Lung (tissue), 12 donors: Measurements from ENCODE around the gene ZBTB47. TPM values are rescaled to one million over a fixed set of nuclear protein-coding genes. Genes with fewer than 3 reads are reported as not detected.

Source experiments
- ATAC-seq: fragments of 200-7000 bp; cut with Tn5 transposase; one replicate; pipeline ENCODE4 v1.9.1; 2020; ENCODE audit warnings: moderate number of reproducible peaks; ENCODE audit not compliant: insufficient read depth, low FRiP score
- DNase-seq, 3 donors: peaks; one replicate each; pipeline ENCODE4 v3.0.0-alpha.2; 2013 to 2017
- H3K27ac ChIP-seq, 2 donors: one replicate each; pipeline ENCODE4 v1.5.1; 2013; ENCODE audit warnings: mild to moderate bottlenecking in 2 of 2, moderate library complexity in 2 of 2, control low read depth in 1 of 2, inconsistent platforms in 1 of 2, low read depth in 1 of 2, low read length in 1 of 2
- H3K27me3 ChIP-seq, 3 donors: one replicate each; pipeline ENCODE4 v1.5.1; 2013; ENCODE audit warnings: low read length in 2 of 3; ENCODE audit not compliant: control insufficient read depth in 3 of 3, insufficient read depth in 3 of 3
- H3K36me3 ChIP-seq, 4 donors: one replicate each; pipeline ENCODE4 v1.5.1; 2013; ENCODE audit warnings: low read length in 4 of 4, mild to moderate bottlenecking in 1 of 4, moderate library complexity in 1 of 4; ENCODE audit not compliant: control insufficient read depth in 4 of 4, insufficient read depth in 4 of 4
- H3K4me1 ChIP-seq, 5 donors: one replicate each; pipeline ENCODE4 v1.5.1; 2013; ENCODE audit warnings: low read length in 5 of 5, mild to moderate bottlenecking in 2 of 5, moderate library complexity in 1 of 5; ENCODE audit not compliant: control insufficient read depth in 5 of 5, insufficient read depth in 5 of 5
- H3K4me3 ChIP-seq: one replicate; pipeline ENCODE4 v1.5.1; 2013; ENCODE audit warnings: mild to moderate bottlenecking, control low read depth, moderate library complexity
- H3K9ac ChIP-seq, 2 donors: one replicate each; pipeline ENCODE4 v1.5.1; 2013; ENCODE audit warnings: low read length in 2 of 2, control low read depth in 1 of 2; ENCODE audit not compliant: insufficient read depth in 1 of 2
- H3K9me3 ChIP-seq, 4 donors: one replicate each; pipeline ENCODE4 v1.5.1; 2013; ENCODE audit warnings: low read length in 3 of 4, mild to moderate bottlenecking in 1 of 4, moderate library complexity in 1 of 4; ENCODE audit not compliant: control insufficient read depth in 4 of 4, insufficient read depth in 3 of 4
- CTCF ChIP-seq: IDR thresholded peaks from 2 replicates; pipeline ENCODE4 v1.5.1; 2012; ENCODE audit warnings: mild to moderate bottlenecking; ENCODE audit errors: control extremely low read depth, extremely low read depth
- WGBS, 2 donors: extraction: QIAGEN DNeasy Blood & Tissue Kit; methylation state at CpG; one replicate each; pipeline ENCODE4 v1.1.7; 2013; 5-methylcytosine and 5-hydroxymethylcytosine counted together
- polyA plus RNA-seq, 2 donors: library from polyadenylated mRNA; stranded (reverse); fragments of 200-250 nt; gene quantifications; one replicate each; pipeline ENCODE4 v1.2.1, GENCODE V29; 2013
- total RNA-seq, 2 donors: library from RNA; depleted of rRNA in 1 of 2; stranded (reverse); fragments of >200 nt in 1 of 2; gene quantifications; one replicate each; pipeline ENCODE4 v1.2.1, GENCODE V29; 2014 to 2021
- donor health status: control.
- donor health status: control.
- donor health status: Bipolar disorder and iron deficiency.
- donor health status: healthy.
- donor health status: DM: yes; HTN: yes; CAD: no.

The ZBTB47 gene
- total and polyA plus RNA-seq, 4 donors, result 8.6 to 34.1 (median 15.8) TPM

GRCh38 chr3:42697289-42698051 lies 44.0 kb downstream of the ZBTB47 start:
- no peak for ATAC-seq

GRCh38 chr3:42698216-42698910 lies 44.9 kb downstream of the ZBTB47 start:
- Histone ChIP-seq H3K36me3 (no peaks in the 10 kb centered on the region), H3K9me3 (peaks cover 0 to 3% (median 0%) of the 10 kb centered on the region in 4 donors), H3K27me3 (peaks cover 0 to 3% (median 2%) of the 10 kb centered on the region in 3 donors), H3K9ac (no peak overlapping the region), H3K4me1 (peaks cover 0 to 1% (median 0%) of the 10 kb centered on the region in 5 donors), H3K27ac (no peak overlapping the region), H3K4me3 (no peak overlapping the region)
- ATAC-seq, result no peak
- no peak for DNase-seq
- 81 to 86% methylated on average over 7 of the region's 7 CpGs for WGBS, 2 donors
- TF ChIP-seq CTCF, result no peak

More at GRCh38 chr3:42697289-42698051, 44.0 kb downstream of the ZBTB47 start:
- DNase-seq, result no peak
- Histone ChIP-seq H3K36me3 (no peaks in the 10 kb centered on the region), H3K4me1 (peaks cover 0 to 1% (median 0%) of the 10 kb centered on the region in 5 donors), H3K4me3 (no peak overlapping the region), H3K9me3 (peaks cover 0 to 3% (median 0%) of the 10 kb centered on the region in 4 donors), H3K27me3 (peaks cover 0 to 3% (median 2%) of the 10 kb centered on the region in 3 donors), H3K9ac (no peak overlapping the region), H3K27ac (no peak overlapping the region)
- WGBS, 2 donors, result 88 to 89% methylated on average over 18 of the region's 18 CpGs
- no peak for TF ChIP-seq CTCF

GRCh38 chr3:42698911-42699230 lies 45.4 kb downstream of the ZBTB47 start:
- Histone ChIP-seq H3K4me1 (peaks cover 0 to 1% (median 0%) of the 10 kb centered on the region in 5 donors), H3K9me3 (peaks cover 0 to 3% (median 0%) of the 10 kb centered on the region in 4 donors), H3K9ac (no peak overlapping the region), H3K4me3 (no peak overlapping the region), H3K36me3 (no peaks in the 10 kb centered on the region), H3K27me3 (peaks cover 0 to 3% (median 2%) of the 10 kb centered on the region in 3 donors), H3K27ac (no peak overlapping the region)
- WGBS, 2 donors, result 47 to 48% methylated on average over 9 of the region's 9 CpGs
- TF ChIP-seq CTCF, result no peak
- ATAC-seq (no peak), DNase-seq (no peak)
